ENCODE data around the gene MSI2.

DNA sequence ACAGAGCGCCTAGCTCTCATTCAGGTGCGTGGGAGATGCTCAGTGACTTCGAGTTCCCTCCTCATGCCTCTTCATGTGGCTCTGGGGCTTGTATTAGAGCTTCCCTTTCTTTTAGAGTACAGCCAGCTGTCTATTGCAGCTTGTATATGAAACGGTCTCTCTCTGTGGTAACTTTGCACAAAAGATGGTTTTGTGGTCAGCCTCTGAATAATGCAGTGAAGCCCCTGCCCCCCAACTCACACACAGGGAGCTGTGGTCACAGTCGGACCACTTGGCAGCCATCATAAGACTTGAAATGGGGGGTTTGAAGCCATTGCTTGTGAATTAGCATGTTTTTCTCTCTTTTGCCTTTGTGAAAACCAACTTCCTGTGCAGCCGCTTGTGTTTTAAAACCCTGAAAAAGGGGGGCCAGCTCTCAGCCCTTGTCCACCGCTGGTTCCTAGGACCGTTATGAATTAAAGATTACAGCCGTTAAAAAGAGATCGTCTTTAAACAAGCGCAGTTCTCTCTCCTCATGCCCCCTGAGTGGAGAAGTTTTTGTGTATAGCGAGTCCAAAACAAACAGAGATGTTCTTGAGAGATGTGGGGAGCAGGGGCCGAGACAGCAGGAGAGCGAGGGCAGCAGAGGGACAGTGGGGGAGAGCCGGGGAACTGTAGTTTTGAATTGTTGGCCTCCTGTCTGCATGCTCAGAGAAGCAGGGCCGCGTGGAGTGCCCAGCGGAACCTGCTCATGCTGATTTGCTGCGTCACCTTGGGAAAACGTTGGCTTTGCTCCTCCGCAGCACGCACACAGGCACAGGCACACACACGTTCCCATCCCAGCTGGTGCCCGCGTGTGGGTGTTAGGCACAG lies 199.0 kb downstream of the MSI2 start:
- TF ChIP-seq, protein P1, sequence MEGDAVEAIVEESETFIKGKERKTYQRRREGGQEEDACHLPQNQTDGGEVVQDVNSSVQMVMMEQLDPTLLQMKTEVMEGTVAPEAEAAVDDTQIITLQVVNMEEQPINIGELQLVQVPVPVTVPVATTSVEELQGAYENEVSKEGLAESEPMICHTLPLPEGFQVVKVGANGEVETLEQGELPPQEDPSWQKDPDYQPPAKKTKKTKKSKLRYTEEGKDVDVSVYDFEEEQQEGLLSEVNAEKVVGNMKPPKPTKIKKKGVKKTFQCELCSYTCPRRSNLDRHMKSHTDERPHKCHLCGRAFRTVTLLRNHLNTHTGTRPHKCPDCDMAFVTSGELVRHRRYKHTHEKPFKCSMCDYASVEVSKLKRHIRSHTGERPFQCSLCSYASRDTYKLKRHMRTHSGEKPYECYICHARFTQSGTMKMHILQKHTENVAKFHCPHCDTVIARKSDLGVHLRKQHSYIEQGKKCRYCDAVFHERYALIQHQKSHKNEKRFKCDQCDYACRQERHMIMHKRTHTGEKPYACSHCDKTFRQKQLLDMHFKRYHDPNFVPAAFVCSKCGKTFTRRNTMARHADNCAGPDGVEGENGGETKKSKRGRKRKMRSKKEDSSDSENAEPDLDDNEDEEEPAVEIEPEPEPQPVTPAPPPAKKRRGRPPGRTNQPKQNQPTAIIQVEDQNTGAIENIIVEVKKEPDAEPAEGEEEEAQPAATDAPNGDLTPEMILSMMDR (IDR thresholded peaks at IDR 0.05; ENCODE audit: insufficient read depth, low read depth, low read length), result no peak
- no peak for TF ChIP-seq EZH2 (IDR thresholded peaks at IDR 0.05; ENCODE audit: insufficient read depth, low read length)
